BE2C (cell line): Measurements from ENCODE around the gene TSGA10.
"Not testable (repeated sequence)": the region's sequence is repeated elsewhere in the genome, so short reads cannot be mapped to it uniquely, and the experiment has no call there.

Experiments used
- DNase-seq: peaks from one replicate; pipeline ENCODE4 v3.0.0-alpha.2; 2020
- H3K27me3 ChIP-seq: fragments of 250-450 bp; sonication (Bioruptor Pico); 2 replicates; pipeline ENCODE4 v1.5.1; 2020; ENCODE audit warnings: mild to moderate bottlenecking
- H3K36me3 ChIP-seq: fragments of 250-450 bp; sonication (Bioruptor Pico); 2 replicates; pipeline ENCODE4 v1.5.1; 2020; ENCODE audit warnings: mild to moderate bottlenecking
- H3K4me1 ChIP-seq: fragments of 250-450 bp; sonication (Bioruptor Pico); 2 replicates; pipeline ENCODE4 v1.5.1; 2020
- H3K4me3 ChIP-seq: 2 replicates; pipeline ENCODE4 v1.5.1; 2011; ENCODE audit warnings: low read depth, low read length
- H3K9me3 ChIP-seq: fragments of 250-450 bp; sonication (Bioruptor Pico); 2 replicates; pipeline ENCODE4 v1.5.1; 2020
- CTCF ChIP-seq: IDR thresholded peaks from 2 replicates; pipeline ENCODE4 v1.5.1; 2012; ENCODE audit warnings: mild to moderate bottlenecking, low read depth, low read length

TSGA10 gene

GRCh38 chr2:99032786-99033185 lies 122.0 kb downstream of the TSGA10 start:
- Histone ChIP-seq H3K36me3 (no peaks in the 10 kb centered on the region), H3K4me1 (no peaks in the 10 kb centered on the region), H3K27me3 (no peaks in the 10 kb centered on the region), H3K9me3 (no peaks in the 10 kb centered on the region), H3K4me3 (no peak overlapping the region)
- no peak for TF ChIP-seq CTCF
- DNase-seq: no peak

- no peaks in the 10 kb centered on the region for H3K9me3 ChIP-seq
- no peak for TF ChIP-seq CTCF
- H3K4me3 ChIP-seq: no peak overlapping the region
- H3K4me1 ChIP-seq: no peaks in the 10 kb centered on the region
- no peak for DNase-seq
- H3K27me3 ChIP-seq: no peaks in the 10 kb centered on the region
- no peaks in the 10 kb centered on the region for H3K36me3 ChIP-seq
Observed at GRCh38 chr2:99032001-99032400, 122.7 kb downstream of the TSGA10 start.

GRCh38 chr2:99031481-99031880 lies 123.3 kb downstream of the TSGA10 start:
- H3K27me3 ChIP-seq: no peaks in the 10 kb centered on the region
- no peak for TF ChIP-seq CTCF
- no peak for DNase-seq
- H3K4me1 ChIP-seq: no peaks in the 10 kb centered on the region
- no peaks in the 10 kb centered on the region for H3K36me3 ChIP-seq
- no peak overlapping the region for H3K4me3 ChIP-seq
- H3K9me3 ChIP-seq: no peaks in the 10 kb centered on the region

- no peaks in the 10 kb centered on the region for H3K27me3 ChIP-seq
- no peak for DNase-seq
- no peak for TF ChIP-seq CTCF
- H3K9me3 ChIP-seq: no peaks in the 10 kb centered on the region
- H3K4me3 ChIP-seq: no peak overlapping the region
- no peaks in the 10 kb centered on the region for H3K36me3 ChIP-seq
- H3K4me1 ChIP-seq: no peaks in the 10 kb centered on the region
Observed at GRCh38 chr2:99028558-99028957, 126.2 kb downstream of the TSGA10 start.

GRCh38 chr2:99027856-99028255 lies 126.9 kb downstream of the TSGA10 start:
- no peak overlapping the region for H3K4me3 ChIP-seq
- H3K4me1 ChIP-seq: no peaks in the 10 kb centered on the region
- no peaks in the 10 kb centered on the region for H3K27me3 ChIP-seq
- no peak for TF ChIP-seq CTCF
- no peaks in the 10 kb centered on the region for H3K36me3 ChIP-seq
- no peak for DNase-seq
- H3K9me3 ChIP-seq: no peaks in the 10 kb centered on the region

GRCh38 chr2:99000708-99001107 lies 154.0 kb downstream of the TSGA10 start:
- Histone ChIP-seq H3K4me3 (no peak overlapping the region), H3K9me3 (no peaks in the 10 kb centered on the region), H3K4me1 (no peaks in the 10 kb centered on the region), H3K27me3 (no peaks in the 10 kb centered on the region), H3K36me3 (no peaks in the 10 kb centered on the region)
- TF ChIP-seq CTCF: no peak
- DNase-seq: no peak

- H3K4me3 ChIP-seq, H3K9me3 ChIP-seq, H3K4me1 ChIP-seq, H3K27me3 ChIP-seq, DNase-seq, H3K36me3 ChIP-seq: not testable (repeated sequence)
Observed at GRCh38 chr2:98988695-98989094, 166.0 kb downstream of the TSGA10 start.
